GM18909 (cell line): Measurements from ENCODE around the gene TMEM178B.
"Not testable (repeated sequence)": the region's sequence is repeated elsewhere in the genome, so short reads cannot be mapped to it uniquely, and the experiment has no call there.

Experiments
- ATAC-seq: cut with Tn5 transposase; IDR thresholded peaks from one replicate; pipeline ENCODE4 v1.9.1; 2021; ENCODE audit warnings: mild to moderate bottlenecking; ENCODE audit not compliant: unreplicated experiment, poor library complexity

Gene TMEM178B

DNA sequence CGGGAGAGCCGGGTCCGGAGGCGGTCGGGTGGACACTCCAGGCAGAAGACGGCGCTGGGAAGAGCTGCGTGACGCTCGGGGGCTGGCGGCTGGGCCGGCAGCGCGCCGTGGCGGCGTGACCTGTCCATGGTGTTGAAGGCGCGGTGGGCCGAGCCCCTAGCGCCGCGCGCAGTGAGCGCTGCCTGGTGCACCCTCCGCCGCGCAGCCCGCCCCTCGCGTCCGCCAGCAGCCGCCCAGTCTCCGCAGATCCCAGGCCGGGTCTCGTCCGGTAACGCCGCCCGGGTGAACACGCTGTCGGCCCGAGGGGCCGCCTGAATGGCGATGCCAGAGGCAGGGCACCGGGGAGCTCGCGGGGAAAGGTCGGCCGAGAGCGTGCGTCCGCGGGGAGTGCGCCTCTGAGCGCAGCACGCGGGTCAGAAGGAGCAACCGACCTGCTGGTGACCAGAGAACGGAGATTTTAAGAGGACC lies 657 bp upstream of the TMEM178B start:
- no peak for ATAC-seq

DNA sequence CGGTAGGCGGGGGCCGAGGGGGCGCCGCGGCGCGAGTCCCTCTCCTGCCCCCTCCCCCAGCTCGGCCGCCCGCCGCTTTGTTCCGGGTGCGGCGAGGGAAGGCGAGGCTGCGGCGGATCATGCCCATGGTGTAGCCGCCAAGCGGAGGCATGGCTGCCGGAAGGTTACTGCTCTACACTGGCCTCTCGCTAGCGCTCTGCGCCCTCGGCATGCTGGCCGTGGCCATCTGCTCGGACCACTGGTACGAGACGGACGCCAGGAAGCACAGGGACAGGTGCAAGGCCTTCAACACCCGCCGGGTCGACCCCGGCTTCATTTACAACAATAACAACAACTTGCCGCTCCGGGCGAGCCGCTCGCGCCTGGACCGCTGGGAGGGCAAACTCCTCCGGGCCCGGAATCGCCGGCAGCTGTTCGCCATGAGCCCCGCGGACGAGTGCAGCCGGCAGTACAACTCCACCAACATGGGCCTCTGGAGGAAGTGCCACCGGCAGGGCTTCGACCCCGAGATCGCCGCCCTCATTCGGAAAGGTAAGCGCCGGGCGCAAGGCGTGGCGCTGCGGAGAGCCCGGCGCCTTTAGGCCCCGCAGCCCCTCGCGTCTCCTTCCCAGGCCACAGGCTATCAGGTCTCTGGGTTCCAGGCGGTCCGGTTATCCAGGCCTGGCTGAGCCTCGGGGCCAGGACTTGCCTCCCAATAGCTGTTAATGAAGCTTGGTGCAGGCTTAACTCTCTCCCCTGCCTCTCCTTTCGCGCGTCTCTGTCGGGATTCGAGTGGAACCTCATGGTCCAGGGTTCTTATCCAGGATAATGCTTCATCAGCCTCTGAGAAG lies 513 bp downstream of the TMEM178B start:
- no peak for ATAC-seq

DNA sequence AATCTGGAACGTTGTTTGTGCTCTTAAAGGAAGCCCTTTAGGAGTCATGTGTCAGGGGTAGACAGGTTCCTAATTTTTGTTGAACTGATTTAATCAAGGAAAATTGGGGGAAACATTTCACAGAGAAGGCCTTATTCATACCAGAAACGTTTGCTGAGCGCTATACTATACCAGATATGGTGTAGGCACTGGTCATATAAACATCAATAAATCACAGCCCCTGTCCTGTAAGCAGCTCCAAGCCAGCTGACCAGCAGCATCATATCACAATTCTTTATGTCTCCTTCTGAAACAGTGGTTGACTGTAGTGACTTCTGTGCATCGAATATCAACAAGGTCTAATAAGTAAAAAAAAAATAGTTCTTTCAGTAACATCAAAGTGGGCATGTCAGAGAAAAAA lies 1.1 kb downstream of the TMEM178B start:
- no peak for ATAC-seq

DNA sequence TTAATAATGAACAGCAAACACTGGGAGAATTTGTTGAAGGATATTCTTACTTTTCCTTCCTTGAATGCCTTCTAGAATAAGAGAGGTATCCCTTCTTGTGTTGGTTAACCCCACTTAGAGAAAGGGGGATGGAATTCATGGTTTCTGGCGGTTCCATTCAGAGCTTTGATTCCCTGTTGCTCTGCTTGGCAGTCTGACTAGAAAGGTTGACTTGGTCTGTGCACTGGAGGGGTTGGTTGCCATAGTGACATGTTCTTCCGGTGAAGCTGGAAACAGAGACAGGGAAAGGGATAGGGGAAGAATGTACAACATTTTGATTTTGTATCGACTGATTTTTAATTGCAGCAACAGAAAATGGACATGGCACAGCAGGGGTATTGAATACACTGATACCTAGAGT lies 2.5 kb downstream of the TMEM178B start:
- ATAC-seq, result no peak

DNA sequence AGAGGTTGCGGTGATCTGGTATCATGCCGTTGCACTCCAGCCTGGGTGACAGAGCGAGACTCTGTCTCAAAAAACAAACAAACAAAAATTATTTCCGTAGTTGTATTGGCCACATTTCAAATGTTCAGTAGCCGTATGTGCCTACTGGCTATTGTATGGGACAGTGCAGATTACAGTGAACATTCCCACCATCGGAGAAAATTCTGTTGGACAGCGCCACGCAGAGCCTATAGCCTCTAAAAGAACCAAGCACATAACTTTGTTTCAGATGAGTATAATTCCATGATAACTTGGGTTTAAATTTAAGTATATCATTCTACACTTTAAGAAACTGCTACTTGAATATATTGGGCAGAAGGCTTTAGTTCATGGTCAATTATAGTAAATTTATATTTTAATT lies 5.4 kb downstream of the TMEM178B start:
- ATAC-seq, result no peak

DNA sequence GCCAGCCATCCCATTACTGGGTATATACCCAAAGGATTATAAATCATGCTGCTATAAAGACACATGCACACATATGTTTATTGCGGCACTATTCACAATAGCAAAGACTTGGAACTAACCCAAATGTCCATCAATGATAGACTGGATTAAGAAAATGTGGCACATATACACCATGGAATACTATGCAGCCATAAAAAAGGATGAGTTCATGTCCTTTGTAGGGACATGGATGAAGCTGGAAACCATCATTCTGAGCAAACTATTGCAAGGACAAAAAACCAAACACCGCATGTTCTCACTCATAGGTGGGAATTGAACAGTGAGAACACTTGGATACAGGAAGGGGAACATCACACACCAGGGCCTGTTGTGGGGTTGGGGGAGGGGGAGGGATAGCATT lies 15.6 kb downstream of the TMEM178B start:
- ATAC-seq, result not testable (repeated sequence)

DNA sequence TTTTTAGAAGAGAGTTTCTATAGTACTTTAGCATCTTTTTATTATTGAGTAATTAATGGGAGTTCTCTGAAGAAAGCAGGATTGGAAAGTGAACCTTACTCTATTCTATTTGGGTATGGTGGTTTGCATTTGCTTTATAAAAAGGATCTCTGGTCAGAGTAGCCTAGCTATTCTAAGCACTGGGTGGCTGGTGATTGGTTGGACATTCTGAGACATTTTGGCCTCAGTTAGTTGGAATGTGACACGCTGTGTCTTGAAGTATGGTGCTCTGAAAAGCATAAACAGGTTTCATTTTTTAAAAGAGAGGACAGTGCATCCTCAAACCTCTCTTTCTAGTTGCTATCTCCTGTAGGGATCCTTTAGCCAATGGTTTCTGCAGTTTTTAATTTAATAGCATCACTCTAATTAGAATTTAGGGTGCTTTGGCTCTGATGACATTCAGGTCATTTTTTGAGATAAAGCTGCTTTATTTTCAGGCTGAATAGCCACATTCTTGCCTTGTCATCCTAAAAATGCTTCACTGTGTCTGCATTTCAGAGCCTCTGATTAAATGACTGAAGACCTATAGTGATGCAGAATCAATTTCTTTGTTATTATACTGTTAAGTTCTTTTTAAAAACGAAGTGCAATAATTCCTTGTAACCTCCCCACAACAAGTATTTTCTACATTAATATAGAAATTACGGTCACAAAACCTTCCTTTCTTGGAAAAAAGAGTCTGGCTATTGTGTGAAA lies 20.6 kb downstream of the TMEM178B start:
- ATAC-seq, result no peak

DNA sequence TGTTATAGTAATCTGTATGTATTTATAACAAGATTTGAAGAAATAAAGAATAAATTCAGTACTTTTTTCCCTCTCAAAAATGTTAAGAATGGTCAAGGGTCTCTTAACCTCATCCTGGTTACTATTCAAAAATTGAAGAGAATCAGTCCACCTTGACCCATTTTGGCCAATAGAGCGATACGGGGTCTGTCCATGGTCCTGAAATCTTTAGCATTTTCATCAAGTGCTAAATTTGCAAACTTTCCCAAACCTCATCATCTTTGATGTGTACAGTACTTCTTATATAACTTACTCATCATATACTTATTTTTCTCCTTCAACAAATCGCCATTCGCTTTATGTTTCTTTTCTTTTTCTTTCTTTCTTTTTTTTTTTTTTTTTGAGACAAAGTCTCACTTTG lies 23.6 kb downstream of the TMEM178B start:
- ATAC-seq, result no peak

DNA sequence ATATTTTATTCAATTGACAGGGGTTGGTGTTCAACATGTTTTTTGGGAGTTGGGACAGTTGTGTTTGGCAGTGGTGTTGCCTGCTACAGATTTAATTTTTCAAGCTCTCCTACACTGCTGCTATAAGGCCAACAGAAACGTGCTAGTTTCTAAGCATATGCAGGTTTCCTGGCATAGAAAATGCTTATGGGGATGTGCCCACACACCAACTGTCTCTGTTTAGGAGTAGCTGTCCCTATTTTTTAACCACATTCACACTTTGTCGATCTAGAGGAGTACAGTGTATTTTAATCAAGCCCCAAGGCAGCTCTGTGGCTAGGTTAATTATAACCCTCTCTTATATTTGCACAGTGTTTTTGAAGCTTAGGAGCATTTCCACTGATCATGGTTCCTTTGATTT lies 28.6 kb downstream of the TMEM178B start:
- no peak for ATAC-seq

DNA sequence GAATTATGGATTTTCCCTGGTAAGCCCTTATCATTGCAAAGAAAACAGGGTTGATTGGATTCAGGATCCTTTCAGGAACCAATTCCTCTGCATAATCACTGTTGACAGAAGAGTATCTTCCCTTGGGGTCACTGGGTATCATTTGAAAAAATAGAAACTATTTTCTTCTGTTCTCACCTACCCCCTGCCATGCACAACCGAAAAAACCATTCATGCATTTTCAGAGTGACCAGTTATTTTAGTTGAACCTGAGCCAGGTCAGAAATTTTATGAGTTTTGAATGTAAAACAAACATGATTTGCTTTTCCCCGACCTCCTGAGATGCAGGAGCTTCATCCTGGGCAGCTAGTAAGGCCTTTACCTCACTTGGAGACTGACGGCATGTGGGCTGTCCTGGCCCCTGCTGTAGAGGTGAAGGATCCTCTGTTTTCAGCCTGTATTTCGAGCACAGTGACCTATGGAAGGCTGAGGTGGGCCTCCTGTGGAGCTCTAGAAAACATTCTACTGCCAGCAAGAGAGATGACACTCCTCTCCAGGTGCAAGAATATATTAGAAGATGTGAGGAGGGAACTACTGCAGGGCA lies 30.1 kb downstream of the TMEM178B start:
- no peak for ATAC-seq

DNA sequence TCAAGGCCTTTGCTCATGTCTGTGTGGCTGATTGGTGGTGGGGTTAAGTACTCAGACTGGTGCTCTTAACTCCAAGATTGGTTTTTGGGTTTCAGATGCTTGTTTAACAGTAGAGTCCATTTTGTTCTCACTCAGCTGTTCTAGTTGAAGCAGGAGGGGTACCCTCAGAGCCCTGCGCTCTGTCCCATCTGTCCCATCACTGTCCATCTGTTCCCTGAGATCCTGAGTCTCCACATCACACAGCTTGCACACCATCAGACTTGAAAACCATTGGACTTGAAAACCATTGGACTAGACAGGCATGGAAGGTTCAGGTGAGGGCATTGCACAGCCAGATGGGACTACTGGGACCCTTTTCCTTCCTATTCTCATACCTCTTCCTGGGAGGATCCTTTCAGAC lies 39.3 kb downstream of the TMEM178B start:
- ATAC-seq, result no peak

DNA sequence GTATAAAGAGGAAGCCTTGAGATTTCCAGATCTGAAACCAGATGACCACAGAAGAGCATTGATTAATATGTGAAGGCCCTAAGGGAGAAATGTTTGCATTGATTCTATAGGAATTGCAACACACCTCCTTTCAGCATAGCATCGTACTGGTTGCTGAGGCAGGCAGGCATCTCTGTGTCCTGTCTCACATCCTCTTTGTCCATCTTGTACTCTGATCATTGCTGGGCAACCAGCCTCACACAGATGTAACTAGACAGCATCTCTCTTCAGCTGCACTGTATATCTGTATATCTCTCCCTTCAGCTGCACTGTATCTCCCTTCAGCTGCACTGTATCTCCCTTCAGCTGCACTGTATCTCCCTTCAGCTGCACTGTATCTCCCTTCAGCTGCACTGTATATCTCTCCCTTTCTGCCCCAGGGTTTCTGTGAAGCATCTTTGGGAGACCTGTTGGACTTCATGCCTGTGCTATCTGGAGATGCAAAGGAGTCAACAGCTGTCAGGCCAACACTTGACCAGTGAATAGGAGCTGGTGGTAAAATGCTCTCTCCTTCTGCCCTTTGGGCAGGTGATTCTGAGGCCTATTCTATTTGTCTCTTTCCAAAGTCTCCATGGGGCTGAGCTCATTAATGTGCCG lies 40.3 kb downstream of the TMEM178B start:
- ATAC-seq, result no peak

DNA sequence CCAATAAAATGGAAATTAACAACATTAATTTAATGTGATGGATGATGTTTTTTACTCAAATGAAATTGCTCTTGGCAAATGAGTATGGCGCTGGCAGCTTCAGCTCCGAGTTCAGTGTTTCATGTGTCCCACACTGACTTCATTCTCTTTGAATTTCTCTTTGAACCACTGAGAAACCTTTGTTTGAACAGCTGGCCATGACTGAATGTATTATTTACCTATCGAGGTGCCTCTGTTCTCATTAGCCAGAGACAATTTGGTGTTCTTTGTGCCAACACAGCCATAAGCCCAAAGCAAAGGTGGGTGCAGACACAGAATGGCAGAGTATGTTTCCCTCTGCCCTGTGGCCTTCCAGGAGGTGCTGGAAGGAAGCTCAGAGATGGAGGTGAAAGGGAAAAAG lies 42.1 kb downstream of the TMEM178B start:
- ATAC-seq, result no peak

DNA sequence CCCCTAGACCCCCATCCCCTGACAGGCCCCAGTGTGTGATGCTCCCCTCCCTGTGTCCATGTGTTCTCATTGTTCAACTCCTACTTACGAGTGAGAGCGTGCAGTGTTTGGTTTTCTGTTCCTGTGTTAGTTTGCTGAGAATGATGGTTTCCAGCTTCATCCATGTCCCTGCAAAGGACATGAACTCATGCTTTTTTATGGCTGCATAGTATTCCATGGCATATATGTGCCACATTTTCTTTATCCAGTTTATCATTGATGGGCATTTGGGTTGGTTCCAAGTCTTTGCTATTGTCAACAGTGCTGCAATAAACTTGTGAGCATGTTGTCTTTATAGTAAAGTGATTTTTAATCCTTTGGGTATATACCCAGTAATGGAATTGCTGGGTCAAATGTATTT lies 42.8 kb downstream of the TMEM178B start:
- not testable (repeated sequence) for ATAC-seq

DNA sequence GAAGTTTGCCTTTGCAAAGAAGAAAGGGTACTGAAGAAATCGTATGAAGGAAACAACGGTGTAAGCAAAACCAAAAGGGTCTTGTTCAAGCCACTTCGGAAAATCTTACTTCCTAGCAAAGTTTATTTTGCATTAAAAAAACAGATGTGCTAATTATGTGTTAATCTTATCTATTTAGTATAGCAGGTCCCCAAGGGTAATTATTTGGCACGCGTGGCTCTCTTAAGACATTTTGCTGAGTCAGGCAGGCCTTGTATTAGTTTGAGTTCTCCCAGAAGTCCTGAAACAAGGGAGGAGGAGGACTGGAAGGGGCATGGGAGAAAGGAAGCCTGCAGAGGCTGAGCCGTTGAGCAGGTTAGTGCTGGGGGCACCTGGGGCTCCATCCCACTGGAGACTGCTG lies 44.9 kb downstream of the TMEM178B start:
- ATAC-seq, result no peak

DNA sequence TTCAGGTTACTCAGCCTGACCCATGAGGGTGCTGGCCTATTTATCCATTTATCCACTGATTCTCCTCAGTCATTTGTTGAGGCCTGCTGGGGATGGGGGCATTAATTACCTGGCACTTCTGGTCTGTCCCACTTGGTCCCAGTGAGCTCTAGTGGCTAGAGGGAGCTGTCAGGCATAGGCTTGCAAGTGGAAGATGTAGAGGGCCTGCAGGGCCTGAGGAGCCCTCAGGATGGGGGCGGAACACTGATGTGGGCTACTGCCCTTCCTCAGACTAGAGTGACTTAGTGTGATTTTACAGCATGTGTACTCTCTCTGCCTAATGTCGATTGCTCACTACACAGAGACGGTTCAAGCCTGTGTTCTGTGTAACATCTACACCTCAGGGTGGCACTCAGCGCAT lies 45.3 kb downstream of the TMEM178B start:
- no peak for ATAC-seq

DNA sequence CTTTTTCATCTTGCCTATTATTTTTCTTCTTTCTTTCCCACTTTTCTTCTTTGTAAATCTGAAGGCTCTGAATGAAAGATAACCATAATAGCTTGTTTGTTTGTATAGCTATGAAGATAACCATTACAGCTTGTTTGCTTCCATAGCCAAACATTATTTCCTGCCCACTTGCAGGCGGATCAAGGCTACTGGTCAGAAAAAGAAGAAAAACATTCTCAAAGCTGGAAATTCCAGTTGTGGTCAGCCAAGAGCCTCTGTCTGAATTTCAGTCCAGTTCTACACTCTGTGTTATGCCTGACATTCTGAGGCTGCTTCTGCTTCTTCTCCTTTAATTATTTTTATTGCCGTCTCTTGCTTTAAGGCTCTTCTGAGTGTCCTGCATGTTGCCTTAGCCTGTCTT lies 48.9 kb downstream of the TMEM178B start:
- no peak for ATAC-seq

DNA sequence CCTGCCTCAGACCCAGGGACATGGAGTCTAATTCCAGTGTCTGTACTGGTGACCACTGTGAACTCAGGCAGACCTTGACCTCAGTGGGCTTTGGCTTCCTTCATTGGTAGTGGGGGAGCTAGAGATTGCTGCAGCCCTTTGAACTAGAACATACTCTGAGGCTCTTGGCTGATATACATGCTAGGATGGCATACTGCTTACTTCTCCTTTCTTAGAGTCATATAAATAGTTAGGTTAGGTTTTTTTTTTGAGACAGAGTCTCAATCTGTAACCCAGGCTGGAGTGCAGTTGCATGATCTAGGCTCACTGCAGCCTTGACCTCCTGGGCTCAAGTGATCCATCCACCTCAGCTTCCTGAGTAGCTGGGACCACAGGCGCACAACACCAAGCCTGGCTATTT lies 49.7 kb downstream of the TMEM178B start:
- no peak for ATAC-seq

DNA sequence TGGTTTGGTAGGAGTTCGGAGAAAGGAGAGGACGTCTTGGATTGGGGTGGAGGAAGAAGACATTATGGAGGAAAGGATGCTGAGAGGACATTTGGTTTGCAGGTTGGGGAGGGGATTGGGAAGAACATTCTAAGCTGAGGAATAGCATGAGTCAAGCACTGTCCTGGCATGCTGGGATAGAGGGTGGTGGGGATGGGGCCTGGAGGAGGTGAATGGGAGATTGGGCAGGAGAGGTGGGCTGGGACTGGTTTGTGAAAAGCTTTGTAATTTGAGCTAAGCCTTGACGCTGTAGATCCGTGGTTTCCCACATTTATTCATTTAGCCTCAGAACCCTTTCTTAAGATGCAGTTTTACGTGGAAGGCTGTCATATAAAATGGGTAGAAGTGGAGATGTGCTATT lies 52.2 kb downstream of the TMEM178B start:
- no peak for ATAC-seq

DNA sequence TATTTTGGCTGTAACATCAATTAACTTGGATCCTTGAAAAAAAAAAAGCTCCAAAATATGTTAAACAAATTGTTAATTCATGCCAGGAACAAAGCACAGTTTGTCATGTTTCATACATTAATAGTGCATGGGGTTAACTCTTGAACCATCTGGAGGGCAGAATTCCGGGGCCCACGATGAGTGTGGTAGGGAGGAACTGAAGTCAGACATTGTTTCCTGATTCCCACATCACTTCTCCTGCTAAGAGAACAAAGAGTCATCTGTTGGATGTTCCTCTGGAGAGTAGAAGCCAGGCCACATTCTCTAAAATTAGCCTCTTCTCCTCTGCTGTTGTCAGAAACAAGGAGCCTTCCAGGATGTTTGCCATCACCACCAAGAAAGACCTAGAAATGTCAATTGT lies 54.6 kb downstream of the TMEM178B start:
- no peak for ATAC-seq

DNA sequence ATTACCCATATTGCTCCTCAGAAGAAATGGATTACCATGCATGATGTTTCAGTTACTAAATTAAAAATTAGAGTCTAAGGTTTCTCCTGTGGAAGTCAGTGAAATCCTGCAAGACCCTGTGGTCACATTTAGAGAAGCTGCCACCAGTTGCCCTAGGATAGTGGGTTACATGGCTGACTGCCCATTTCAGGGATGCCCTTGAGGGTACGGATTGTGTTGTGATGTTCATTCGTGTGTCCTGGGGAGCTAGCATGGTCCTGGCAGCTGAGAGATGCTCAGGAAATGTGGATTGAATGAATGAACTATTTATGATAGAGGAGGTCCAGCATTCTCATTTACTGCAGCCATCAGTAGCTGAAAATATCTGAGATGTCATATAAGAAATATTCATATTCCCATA lies 55.1 kb downstream of the TMEM178B start:
- ATAC-seq, result no peak
